ENCODE measurements around the gene PAFAH2. TPM values are rescaled to one million over a fixed set of nuclear protein-coding genes. Genes with fewer than 3 reads are reported as not detected.

PAFAH2 gene
- total RNA-seq, 1 experiment from 2014 or later = 13.0 TPM

DNA sequence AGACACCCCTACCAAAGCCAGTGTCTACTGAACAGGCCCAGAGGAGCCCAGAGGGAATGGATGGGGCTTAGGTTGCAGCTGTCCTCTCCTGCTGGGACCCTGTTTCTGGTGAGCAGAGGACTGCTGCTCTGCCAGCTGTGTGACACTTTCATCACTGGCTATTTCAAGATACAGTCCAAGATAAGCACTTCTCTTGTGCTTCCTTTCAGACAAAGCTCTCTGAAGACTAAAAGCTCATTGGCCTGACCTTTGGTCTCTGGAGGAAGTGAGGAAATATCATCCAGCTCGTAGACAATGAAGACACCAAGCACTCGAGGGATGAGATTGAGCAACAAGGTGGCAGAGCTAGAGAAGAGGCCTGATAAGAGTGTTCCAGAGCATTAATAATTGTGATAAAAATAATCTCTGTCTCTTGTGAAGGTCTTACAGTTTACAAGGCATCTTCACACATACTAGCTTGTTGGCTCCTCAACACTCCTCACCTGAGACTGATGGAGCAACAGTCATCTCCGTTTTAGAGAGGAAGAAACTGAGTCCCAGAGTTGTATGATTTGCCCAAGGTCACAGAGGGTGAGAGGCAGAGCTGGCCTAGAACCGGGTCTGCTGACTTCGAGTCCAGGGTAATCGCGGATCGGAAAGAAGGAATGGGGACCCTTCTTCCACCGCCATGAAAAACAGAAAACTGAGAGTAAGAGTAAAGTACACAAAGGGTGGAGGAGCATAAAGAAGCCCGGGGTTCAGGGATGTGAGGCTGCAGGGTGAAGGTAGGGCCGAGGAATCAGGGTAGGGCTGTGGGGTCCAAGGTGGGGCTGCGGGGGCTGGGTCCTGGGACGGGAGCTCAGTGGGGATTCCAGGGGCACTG is 666 bp downstream of the PAFAH2 start (continued):
- TF ChIP-seq, protein P1, sequence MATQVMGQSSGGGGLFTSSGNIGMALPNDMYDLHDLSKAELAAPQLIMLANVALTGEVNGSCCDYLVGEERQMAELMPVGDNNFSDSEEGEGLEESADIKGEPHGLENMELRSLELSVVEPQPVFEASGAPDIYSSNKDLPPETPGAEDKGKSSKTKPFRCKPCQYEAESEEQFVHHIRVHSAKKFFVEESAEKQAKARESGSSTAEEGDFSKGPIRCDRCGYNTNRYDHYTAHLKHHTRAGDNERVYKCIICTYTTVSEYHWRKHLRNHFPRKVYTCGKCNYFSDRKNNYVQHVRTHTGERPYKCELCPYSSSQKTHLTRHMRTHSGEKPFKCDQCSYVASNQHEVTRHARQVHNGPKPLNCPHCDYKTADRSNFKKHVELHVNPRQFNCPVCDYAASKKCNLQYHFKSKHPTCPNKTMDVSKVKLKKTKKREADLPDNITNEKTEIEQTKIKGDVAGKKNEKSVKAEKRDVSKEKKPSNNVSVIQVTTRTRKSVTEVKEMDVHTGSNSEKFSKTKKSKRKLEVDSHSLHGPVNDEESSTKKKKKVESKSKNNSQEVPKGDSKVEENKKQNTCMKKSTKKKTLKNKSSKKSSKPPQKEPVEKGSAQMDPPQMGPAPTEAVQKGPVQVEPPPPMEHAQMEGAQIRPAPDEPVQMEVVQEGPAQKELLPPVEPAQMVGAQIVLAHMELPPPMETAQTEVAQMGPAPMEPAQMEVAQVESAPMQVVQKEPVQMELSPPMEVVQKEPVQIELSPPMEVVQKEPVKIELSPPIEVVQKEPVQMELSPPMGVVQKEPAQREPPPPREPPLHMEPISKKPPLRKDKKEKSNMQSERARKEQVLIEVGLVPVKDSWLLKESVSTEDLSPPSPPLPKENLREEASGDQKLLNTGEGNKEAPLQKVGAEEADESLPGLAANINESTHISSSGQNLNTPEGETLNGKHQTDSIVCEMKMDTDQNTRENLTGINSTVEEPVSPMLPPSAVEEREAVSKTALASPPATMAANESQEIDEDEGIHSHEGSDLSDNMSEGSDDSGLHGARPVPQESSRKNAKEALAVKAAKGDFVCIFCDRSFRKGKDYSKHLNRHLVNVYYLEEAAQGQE (IDR thresholded peaks at IDR 0.05; ENCODE audit: low read depth) = no peak

DNA sequence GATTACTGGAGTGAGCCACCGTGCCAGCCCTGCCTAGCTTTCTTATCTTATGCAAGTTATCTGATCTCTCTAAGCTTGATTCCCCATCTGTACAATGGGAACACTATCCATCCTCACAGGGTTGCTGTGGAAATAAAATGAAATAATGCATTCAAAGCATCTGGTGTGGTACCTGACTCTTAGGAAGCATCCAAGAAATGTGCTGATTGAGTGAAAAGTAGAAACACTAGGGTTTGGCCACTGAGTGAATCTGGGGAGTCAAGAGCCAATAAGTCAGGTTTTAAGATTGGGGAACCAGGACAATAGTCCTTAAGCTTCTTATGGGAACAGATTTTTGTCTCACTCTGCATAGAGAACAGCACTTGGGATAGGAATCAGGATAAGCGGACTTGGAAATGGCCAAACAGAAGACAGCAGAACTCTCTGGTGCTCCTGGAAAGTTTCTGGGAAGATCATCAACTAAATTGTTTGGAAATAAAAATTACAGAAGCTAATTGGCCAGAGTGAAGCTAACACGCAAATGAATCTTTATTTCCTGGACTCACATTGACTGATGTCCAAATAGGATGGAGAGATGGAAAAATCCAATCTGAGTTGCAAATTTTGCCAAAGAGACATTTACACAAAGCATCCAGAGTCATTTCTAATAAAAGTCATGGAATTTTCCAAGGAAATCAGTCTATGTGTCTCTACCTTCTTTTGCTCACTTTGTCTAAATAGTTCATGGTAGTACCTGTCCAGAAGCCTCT is 3.3 kb downstream of the PAFAH2 start:
- RAD21 ChIA-PET (ENCODE audit: low non-redundant PET in 1 of 2, low total read pairs in 2 of 2, uncharacterized antibody in 2 of 2, unreplicated experiment in 2 of 2) = interaction anchor here in 1 of 2 experiments (0.6 kb wide), 1 partner anchor 458 kb away, joined by 3 read pairs; no protein-coding TSS in a partner anchor

More for the DNA sequence above, 3.3 kb downstream of the PAFAH2 start:
- Histone ChIP-seq H3K4me1 (ENCODE audit: control insufficient read depth in 1 of 2, insufficient read depth in 2 of 2, low read length in 2 of 2) (peaks cover 9 to 29% of the 10 kb centered on the region in 2 experiments; a peak in 3 of 4 replicates), H3K4me2 (ENCODE audit: low read length) (no peak overlapping the region), H2AFZ (ENCODE audit: low read depth, low read length, poor library complexity, severe bottlenecking) (no peak overlapping the region), H3K4me3 (replicated peaks in 1 of 2; ENCODE audit: low read depth in 1 of 2, low read length in 2 of 2) (no peak overlapping the region), H3K79me2 (ENCODE audit: insufficient read depth, low read length) (peaks cover 9% of the 10 kb centered on the region; the same call in 1 of the 2 replicates), H3K9me2 (ENCODE audit: insufficient read depth) (no peaks in the 10 kb centered on the region), H3K9ac (ENCODE audit: low read length) (no peak overlapping the region), H3K27me3 (ENCODE audit: insufficient read depth, low read length) (no peaks in the 10 kb centered on the region), H3K36me3 (ENCODE audit: control insufficient read depth in 1 of 2, insufficient read depth in 2 of 2, low read length in 2 of 2) (no peaks in the 10 kb centered on the region), H3K9me3 (ENCODE audit: control insufficient read depth in 1 of 2, insufficient read depth in 1 of 2, low read depth in 1 of 2, low read length in 2 of 2) (no peaks in the 10 kb centered on the region), H4K20me1 (ENCODE audit: insufficient read depth) (no peaks in the 10 kb centered on the region), H3K27ac (ENCODE audit: low read depth, low read length) (no peak overlapping the region)
- TF ChIP-seq FOSL1 (IDR thresholded peaks at IDR 0.05; ENCODE audit: low read depth) (no peak), ZNF274 (IDR thresholded peaks at IDR 0.05; ENCODE audit: low read depth, low read length) (no peak), ELF1 (IDR thresholded peaks at IDR 0.05; ENCODE audit: borderline replicate concordance, low read depth) (no peak), CBX3 (IDR thresholded peaks at IDR 0.05; ENCODE audit: low read depth) (no peak), POLR2A (IDR thresholded peaks at IDR 0.05; ENCODE audit: borderline replicate concordance, extremely low read depth, insufficient read depth, insufficient read length) (no peak), TCF7L2 (IDR thresholded peaks at IDR 0.05; ENCODE audit: borderline replicate concordance, extremely low read depth, insufficient read depth, insufficient read length) (no peak), JUND (IDR thresholded peaks at IDR 0.05) (no peak), EGR1 (IDR thresholded peaks at IDR 0.05; ENCODE audit: low read depth) (no peak)
- TF ChIP-seq, protein P2, sequence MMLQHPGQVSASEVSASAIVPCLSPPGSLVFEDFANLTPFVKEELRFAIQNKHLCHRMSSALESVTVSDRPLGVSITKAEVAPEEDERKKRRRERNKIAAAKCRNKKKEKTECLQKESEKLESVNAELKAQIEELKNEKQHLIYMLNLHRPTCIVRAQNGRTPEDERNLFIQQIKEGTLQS (IDR thresholded peaks at IDR 0.05) = no peak
- ChIA-PET POLR2A (interaction anchor here (0.9 kb wide), 1 partner anchor 99 kb away, joined by 3 read pairs; no protein-coding TSS in a partner anchor), CTCF (interaction anchor here (3.7 kb wide), 1 partner anchor 99 kb away, joined by 47 read pairs; no protein-coding TSS in a partner anchor)
- no TSS peak for BruUV-seq (replicated peaks)
- ATAC-seq (no peak), DNase-seq (ENCODE audit: low read depth, low spot score) (no peak)
- intact Hi-C loops (cut with micrococcal nuclease) = loop anchor here (10.0 kb wide), 1 partner anchor 450 kb away; the partner anchor contains the start of gene LDLRAP1
